ENCODE measurements around the gene TBC1D22A.

DNA sequence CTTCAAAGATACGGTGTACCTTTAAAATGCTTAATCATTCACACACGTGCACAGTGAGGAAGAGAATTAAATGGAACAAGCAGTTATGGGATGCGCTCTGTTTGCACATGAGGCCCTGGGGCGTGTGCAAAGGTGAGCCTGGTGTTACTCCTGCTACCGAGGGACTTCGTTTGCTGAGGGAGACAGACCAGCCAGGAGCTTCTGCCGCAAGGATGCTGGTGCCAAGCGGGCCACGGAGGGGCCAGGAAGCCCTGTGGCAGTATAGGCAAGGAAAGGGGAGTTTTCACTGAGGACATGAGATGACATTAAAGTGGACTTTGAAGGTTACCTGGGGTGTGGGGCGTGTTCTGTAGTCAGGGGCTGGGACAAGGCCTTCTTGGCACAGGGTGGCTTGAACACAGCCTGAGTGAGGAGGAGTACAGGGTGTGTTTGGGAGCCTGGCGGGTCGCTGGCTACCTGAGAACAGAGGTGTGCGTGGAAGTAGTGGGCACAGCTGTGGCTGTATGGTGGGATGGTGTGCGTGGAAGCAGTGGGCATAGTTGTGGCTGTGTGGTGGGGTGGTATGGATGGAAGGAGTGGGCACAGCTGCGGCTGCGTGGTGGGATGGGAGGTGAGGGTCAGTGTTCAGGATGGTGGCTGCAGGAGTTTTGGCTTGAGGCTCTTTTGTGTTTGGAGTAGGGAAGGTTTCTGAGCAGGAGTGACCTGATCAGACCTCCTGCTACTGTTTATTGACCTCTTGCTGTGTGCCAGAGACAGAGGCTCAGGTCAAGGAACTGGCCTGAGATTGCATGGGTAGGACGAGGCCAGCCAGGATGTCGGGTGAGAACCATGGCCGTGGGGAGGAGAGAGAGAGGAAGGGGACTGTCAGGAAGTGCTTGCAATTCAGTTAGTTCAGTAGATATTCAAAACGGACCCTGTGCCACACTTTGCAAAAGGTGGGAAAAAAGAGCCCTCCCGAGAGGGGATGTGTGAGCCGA, 13.7 kb downstream of the TBC1D22A start:
- TF ChIP-seq, protein P1, sequence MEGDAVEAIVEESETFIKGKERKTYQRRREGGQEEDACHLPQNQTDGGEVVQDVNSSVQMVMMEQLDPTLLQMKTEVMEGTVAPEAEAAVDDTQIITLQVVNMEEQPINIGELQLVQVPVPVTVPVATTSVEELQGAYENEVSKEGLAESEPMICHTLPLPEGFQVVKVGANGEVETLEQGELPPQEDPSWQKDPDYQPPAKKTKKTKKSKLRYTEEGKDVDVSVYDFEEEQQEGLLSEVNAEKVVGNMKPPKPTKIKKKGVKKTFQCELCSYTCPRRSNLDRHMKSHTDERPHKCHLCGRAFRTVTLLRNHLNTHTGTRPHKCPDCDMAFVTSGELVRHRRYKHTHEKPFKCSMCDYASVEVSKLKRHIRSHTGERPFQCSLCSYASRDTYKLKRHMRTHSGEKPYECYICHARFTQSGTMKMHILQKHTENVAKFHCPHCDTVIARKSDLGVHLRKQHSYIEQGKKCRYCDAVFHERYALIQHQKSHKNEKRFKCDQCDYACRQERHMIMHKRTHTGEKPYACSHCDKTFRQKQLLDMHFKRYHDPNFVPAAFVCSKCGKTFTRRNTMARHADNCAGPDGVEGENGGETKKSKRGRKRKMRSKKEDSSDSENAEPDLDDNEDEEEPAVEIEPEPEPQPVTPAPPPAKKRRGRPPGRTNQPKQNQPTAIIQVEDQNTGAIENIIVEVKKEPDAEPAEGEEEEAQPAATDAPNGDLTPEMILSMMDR (IDR thresholded peaks at IDR 0.05): no peak
- no peak for TF ChIP-seq POLR2A (IDR thresholded peaks at IDR 0.05)

Measured in Peyer's patch (tissue), 4 donors.